GM23338 (cell line): ENCODE measurements around the gene TCEAL3. TPM values are rescaled to one million over a fixed set of nuclear protein-coding genes. Genes with fewer than 3 reads are reported as not detected.

Source experiments
- ATAC-seq: fragments of 200-7000 bp; cut with Tn5 transposase; 3 replicates; pipeline ENCODE4 v1.9.1; 2020
- DNase-seq: peaks from one replicate; pipeline ENCODE4 v3.0.0-alpha.2; 2015; ENCODE audit warnings: low spot score
- H2AFZ ChIP-seq: fragments of 200-600 bp; sonication (generic); 2 replicates; pipeline ENCODE4 v1.8.0; 2016; ENCODE audit warnings: antibody characterized with exemption, mild to moderate bottlenecking, moderate library complexity
- H3F3A ChIP-seq: fragments of 200-600 bp; sonication (generic); replicated peaks from 2 replicates; pipeline ENCODE4 v1.8.0; 2017; ENCODE audit warnings: antibody characterized with exemption, mixed run types, low read depth
- H3K27ac ChIP-seq: fragments of 200-600 bp; sonication (generic); 2 replicates; pipeline ENCODE4 v1.6.1; 2016; ENCODE audit warnings: low read depth
- H3K27me3 ChIP-seq: fragments of 200-600 bp; sonication (generic); 2 replicates; pipeline ENCODE4 v1.8.0; 2016; ENCODE audit warnings: mild to moderate bottlenecking, mixed run types, moderate library complexity; ENCODE audit not compliant: insufficient read depth
- H3K36me3 ChIP-seq: fragments of 200-600 bp; sonication (generic); 2 replicates; pipeline ENCODE4 v1.8.0; 2016; ENCODE audit warnings: mild to moderate bottlenecking; ENCODE audit not compliant: insufficient read depth
- H3K4me1 ChIP-seq: fragments of 200-600 bp; sonication (generic); 2 replicates; pipeline ENCODE4 v1.8.0; 2016; ENCODE audit warnings: mild to moderate bottlenecking, moderate library complexity; ENCODE audit not compliant: insufficient read depth
- H3K4me2 ChIP-seq: fragments of 200-600 bp; sonication (generic); 2 replicates; pipeline ENCODE4 v1.7.1; 2017; ENCODE audit warnings: mixed run types
- H3K4me3 ChIP-seq: fragments of 200-600 bp; sonication (generic); 2 replicates; pipeline ENCODE4 v1.6.1; 2016; ENCODE audit warnings: mixed run types
- H3K79me2 ChIP-seq: fragments of 200-600 bp; sonication (generic); replicated peaks from 2 replicates; pipeline ENCODE4 v1.8.0; 2017; ENCODE audit warnings: mild to moderate bottlenecking; ENCODE audit not compliant: insufficient read depth
- H3K9me2 ChIP-seq: fragments of 200-600 bp; sonication (generic); 2 replicates; pipeline ENCODE4 v1.8.0; 2017; ENCODE audit not compliant: insufficient read depth
- H4K20me1 ChIP-seq: fragments of 200-600 bp; sonication (generic); replicated peaks from 2 replicates; pipeline ENCODE4 v1.8.0; 2017; ENCODE audit warnings: mild to moderate bottlenecking; ENCODE audit not compliant: insufficient read depth
- H3K27ac Mint-ChIP-seq: 2 replicates; pipeline ENCODE4 v1.8.0; 2020; ENCODE audit warnings: inconsistent platforms, mild to moderate bottlenecking, moderate library complexity, mixed read lengths
- H3K27me3 Mint-ChIP-seq: 3 replicates; pipeline ENCODE4 v1.8.0; 2022; ENCODE audit warnings: low read depth, mild to moderate bottlenecking, moderate library complexity, mixed read lengths, inconsistent platforms; ENCODE audit not compliant: insufficient read depth, poor library complexity
- H3K36me3 Mint-ChIP-seq: 3 replicates; pipeline ENCODE4 v1.8.0; 2021; ENCODE audit warnings: low read depth, mild to moderate bottlenecking, inconsistent platforms, moderate library complexity, mixed read lengths
- H3K4me1 Mint-ChIP-seq: 3 replicates; pipeline ENCODE4 v1.8.0; 2020; ENCODE audit warnings: mild to moderate bottlenecking, inconsistent platforms, mixed read lengths
- H3K4me3 Mint-ChIP-seq: 3 replicates; pipeline ENCODE4 v1.8.0; 2021; ENCODE audit warnings: moderate library complexity, mild to moderate bottlenecking, inconsistent platforms, mixed read lengths
- H3K9me3 Mint-ChIP-seq: 3 replicates; pipeline ENCODE4 v1.8.0; 2020; ENCODE audit warnings: moderate library complexity, mild to moderate bottlenecking, inconsistent platforms, mixed read lengths
- EZH2 ChIP-seq: fragments of 200-600 bp; sonication (generic); IDR thresholded peaks from one replicate; pipeline ENCODE4 v1.8.0; 2017; ENCODE audit warnings: antibody characterized with exemption, mild to moderate bottlenecking, low read depth; ENCODE audit not compliant: unreplicated experiment
- EZH2phosphoT487 ChIP-seq: fragments of 200-600 bp; sonication (generic); IDR thresholded peaks from one replicate; pipeline ENCODE4 v1.8.1; 2018; ENCODE audit warnings: antibody characterized with exemption; ENCODE audit not compliant: unreplicated experiment
- JUNB ChIP-seq: IDR thresholded peaks from one replicate; pipeline ENCODE4 v1.6.1; 2016; ENCODE audit warnings: antibody characterized with exemption; ENCODE audit not compliant: unreplicated experiment
- NANOG ChIP-seq: IDR thresholded peaks from 2 replicates; pipeline ENCODE4 v1.6.1; 2016; ENCODE audit warnings: antibody characterized with exemption, borderline replicate concordance
- POLR2AphosphoS5 ChIP-seq: IDR thresholded peaks from 2 replicates; pipeline ENCODE4 v1.6.1; 2016; ENCODE audit warnings: antibody characterized with exemption, low read depth
- STAT1 ChIP-seq: IDR thresholded peaks from one replicate; pipeline ENCODE4 v1.6.1; 2016; ENCODE audit warnings: antibody characterized with exemption; ENCODE audit not compliant: unreplicated experiment
- ZNF114 ChIP-seq: fragments of 250-450 bp; sonication (Bioruptor Pico); IDR thresholded peaks from 2 replicates; pipeline ENCODE4 v1.5.0; 2020; ENCODE audit warnings: mild to moderate bottlenecking, moderate library complexity
- ZNF331 ChIP-seq: fragments of 250-450 bp; sonication (Bioruptor Pico); IDR thresholded peaks from 2 replicates; pipeline ENCODE4 v1.5.0; 2020; ENCODE audit warnings: low read depth, mild to moderate bottlenecking, moderate library complexity
- polyA plus RNA-seq: library from polyadenylated mRNA; unstranded; fragments of >200 nt; fragmentation: Nextera tagmentation; extraction: Ambion mirVana; gene quantifications from 2 replicates; pipeline ENCODE4 v1.2.1, GENCODE V29; 2016
- total RNA-seq: library from RNA; depleted of rRNA; stranded (reverse); fragments of >200 nt; shearing (Covaris generic); gene quantifications from 2 replicates; pipeline ENCODE4 v1.2.3, GENCODE V29; 2014
- TF ChIP-seq, protein P1 (sequence below): IDR thresholded peaks from one replicate; pipeline ENCODE4 v1.6.1; 2018; ENCODE audit warnings: antibody characterized with exemption; ENCODE audit not compliant: unreplicated experiment
- TF ChIP-seq, protein P2 (sequence below): IDR thresholded peaks from 2 replicates; pipeline ENCODE4 v1.6.1; 2016; ENCODE audit warnings: antibody characterized with exemption

Gene TCEAL3
- total and polyA plus RNA-seq, 2 experiments from 2014 or later = 5.2 to 31.1 TPM

DNA sequence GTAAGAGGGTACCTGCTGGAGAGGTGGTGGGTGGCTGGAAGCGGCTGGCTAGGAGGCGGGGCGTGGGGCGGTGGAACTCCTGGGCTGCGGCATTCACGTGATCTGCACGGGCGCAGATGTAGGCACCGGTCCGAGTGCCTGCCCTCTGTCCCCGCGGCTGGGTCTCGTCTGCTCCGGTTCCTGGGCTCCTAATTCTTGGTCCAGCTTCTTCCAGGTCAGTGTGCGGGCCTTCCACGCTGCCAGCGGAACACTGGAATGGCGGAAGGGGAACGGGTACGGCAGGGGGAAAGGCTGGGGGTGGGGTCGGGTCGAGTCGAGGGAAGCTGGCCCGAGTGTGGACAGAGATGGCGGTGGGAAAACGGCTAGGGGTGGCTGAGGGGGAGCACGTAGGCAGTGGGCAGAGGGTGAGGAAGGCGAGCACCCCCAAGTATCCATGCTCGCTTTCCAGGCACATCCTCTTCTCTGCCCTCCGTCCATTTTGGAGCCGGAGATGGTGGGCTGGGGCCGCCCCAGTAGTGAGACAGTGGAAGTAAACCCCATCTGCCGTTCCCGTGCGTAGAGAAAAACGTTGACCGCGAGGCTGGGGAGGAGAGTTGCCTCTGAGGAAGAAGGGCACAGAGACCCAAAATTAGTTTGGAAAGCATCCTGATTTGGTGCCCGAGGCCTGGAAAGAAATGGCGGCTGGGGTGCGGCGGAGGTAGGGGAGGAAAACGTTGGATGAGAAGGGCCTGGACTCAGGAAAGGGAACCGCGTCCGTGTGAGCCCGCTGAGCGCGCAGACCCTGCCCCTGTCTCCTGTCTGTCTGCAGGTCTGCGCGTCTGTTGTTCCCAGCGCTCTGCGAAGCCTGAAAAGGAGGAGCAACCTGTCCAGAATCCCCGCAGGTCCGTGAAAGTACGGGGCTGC is 22.1 kb upstream of the TCEAL3 start, which contains the start of gene TCEAL4:
TCEAL4 (plus strand) TSS at position 105 of the 903 bp plus-strand sequence. CDS start 1,161 bp downstream, outside the sequence.
- H3K9me3 Mint-ChIP-seq = no peaks in the 10 kb centered on the region; the same call in 2 of the 3 replicates

DNA sequence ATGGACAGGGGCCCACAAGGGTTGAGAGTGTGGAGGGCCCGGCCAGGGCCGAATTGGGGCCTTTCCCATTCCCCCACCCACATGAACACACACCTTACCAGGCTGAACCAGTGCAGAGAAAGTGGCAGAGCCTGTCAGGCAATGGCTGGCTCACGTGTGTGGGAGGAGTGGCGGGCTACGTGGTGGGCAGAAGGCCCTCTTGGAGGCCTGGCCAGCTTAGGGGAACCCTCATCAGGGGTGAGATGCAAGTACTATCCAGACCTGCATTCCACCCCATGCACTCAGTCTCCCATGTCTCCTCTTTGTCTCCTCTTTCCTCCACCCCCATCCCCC is 21.5 kb upstream of the TCEAL3 start:
- Histone ChIP-seq H3K27ac (no peak overlapping the region), H4K20me1 (no peaks in the 10 kb centered on the region), H3K36me3 (no peaks in the 10 kb centered on the region), H3K27me3 (no peaks in the 10 kb centered on the region), H3K4me3 (peak overlapping the region; percentile 76), H2AFZ (no peak overlapping the region), H3K79me2 (no peaks in the 10 kb centered on the region), H3F3A (no peaks in the 10 kb centered on the region), H3K4me2 (peak overlapping the region; percentile 64), H3K9me2 (no peaks in the 10 kb centered on the region; the same call in 1 of the 2 replicates), H3K4me1 (no peaks in the 10 kb centered on the region)
- H3K27me3 Mint-ChIP-seq = peaks cover 6% of the 10 kb centered on the region
- ATAC-seq (peak; percentile 41), DNase-seq (no peak)
- no peak for TF ChIP-seq NANOG
- no peak for TF ChIP-seq EZH2
- no peak for TF ChIP-seq STAT1
- TF ChIP-seq, protein P1, sequence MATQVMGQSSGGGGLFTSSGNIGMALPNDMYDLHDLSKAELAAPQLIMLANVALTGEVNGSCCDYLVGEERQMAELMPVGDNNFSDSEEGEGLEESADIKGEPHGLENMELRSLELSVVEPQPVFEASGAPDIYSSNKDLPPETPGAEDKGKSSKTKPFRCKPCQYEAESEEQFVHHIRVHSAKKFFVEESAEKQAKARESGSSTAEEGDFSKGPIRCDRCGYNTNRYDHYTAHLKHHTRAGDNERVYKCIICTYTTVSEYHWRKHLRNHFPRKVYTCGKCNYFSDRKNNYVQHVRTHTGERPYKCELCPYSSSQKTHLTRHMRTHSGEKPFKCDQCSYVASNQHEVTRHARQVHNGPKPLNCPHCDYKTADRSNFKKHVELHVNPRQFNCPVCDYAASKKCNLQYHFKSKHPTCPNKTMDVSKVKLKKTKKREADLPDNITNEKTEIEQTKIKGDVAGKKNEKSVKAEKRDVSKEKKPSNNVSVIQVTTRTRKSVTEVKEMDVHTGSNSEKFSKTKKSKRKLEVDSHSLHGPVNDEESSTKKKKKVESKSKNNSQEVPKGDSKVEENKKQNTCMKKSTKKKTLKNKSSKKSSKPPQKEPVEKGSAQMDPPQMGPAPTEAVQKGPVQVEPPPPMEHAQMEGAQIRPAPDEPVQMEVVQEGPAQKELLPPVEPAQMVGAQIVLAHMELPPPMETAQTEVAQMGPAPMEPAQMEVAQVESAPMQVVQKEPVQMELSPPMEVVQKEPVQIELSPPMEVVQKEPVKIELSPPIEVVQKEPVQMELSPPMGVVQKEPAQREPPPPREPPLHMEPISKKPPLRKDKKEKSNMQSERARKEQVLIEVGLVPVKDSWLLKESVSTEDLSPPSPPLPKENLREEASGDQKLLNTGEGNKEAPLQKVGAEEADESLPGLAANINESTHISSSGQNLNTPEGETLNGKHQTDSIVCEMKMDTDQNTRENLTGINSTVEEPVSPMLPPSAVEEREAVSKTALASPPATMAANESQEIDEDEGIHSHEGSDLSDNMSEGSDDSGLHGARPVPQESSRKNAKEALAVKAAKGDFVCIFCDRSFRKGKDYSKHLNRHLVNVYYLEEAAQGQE = no peak
- no peak for TF ChIP-seq ZNF114 (CRISPR knock-in tag)
- no peak for TF ChIP-seq JUNB
- no peak for TF ChIP-seq ZNF331 (CRISPR knock-in tag)
- no peak for TF ChIP-seq EZH2phosphoT487
- peak overlapping the region; percentile 94 for H3K4me3 Mint-ChIP-seq
- H3K27ac Mint-ChIP-seq = peak overlapping the region; percentile 82
- peaks cover 11% of the 10 kb centered on the region for H3K36me3 Mint-ChIP-seq
- peaks cover 7% of the 10 kb centered on the region; the same call in 2 of the 3 replicates for H3K4me1 Mint-ChIP-seq
- H3K9me3 Mint-ChIP-seq = no peaks in the 10 kb centered on the region; the same call in 2 of the 3 replicates

More for the DNA sequence above, 22.1 kb upstream of the TCEAL3 start, which contains the start of gene TCEAL4:
- H3K36me3 ChIP-seq = no peaks in the 10 kb centered on the region
- peak within 1 kb of the TSS; percentile 76 for H3K4me3 ChIP-seq
- H3F3A ChIP-seq = no peaks in the 10 kb centered on the region
- H3K27me3 Mint-ChIP-seq = peaks cover 6% of the 10 kb centered on the region
- H3K4me3 Mint-ChIP-seq = peak within 1 kb of the TSS; percentile 94
- H3K9me2 ChIP-seq = no peaks in the 10 kb centered on the region; the same call in 1 of the 2 replicates
- peak within 1 kb of the TSS; percentile 82 for H3K27ac Mint-ChIP-seq
- no peaks in the 10 kb centered on the region for H3K79me2 ChIP-seq
- peak within 1 kb of the TSS; percentile 78 for H2AFZ ChIP-seq
- H3K4me2 ChIP-seq = peak within 1 kb of the TSS; percentile 64
- ATAC-seq (peak; percentile 98), DNase-seq (peak; percentile 61)
- no peak within 1 kb of the TSS for H3K27ac ChIP-seq
- H3K4me1 ChIP-seq = no peaks in the 10 kb centered on the region
- H3K27me3 ChIP-seq = no peaks in the 10 kb centered on the region
- H3K36me3 Mint-ChIP-seq = peaks cover 11% of the 10 kb centered on the region
- TF ChIP-seq, protein P2, sequence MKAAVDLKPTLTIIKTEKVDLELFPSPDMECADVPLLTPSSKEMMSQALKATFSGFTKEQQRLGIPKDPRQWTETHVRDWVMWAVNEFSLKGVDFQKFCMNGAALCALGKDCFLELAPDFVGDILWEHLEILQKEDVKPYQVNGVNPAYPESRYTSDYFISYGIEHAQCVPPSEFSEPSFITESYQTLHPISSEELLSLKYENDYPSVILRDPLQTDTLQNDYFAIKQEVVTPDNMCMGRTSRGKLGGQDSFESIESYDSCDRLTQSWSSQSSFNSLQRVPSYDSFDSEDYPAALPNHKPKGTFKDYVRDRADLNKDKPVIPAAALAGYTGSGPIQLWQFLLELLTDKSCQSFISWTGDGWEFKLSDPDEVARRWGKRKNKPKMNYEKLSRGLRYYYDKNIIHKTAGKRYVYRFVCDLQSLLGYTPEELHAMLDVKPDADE = no peak
- TF ChIP-seq POLR2AphosphoS5 = peak; percentile 63
- H4K20me1 ChIP-seq = no peaks in the 10 kb centered on the region
- peaks cover 7% of the 10 kb centered on the region; the same call in 2 of the 3 replicates for H3K4me1 Mint-ChIP-seq
